GM21737 (cell line): Measurements from ENCODE around the gene AIM2.
A peak's percentile ranks its signal among the peaks of the same experiment; 100 is the strongest.
"Not testable (repeated sequence)": the region's sequence is repeated elsewhere in the genome, so short reads cannot be mapped to it uniquely, and the experiment has no call there.

Source experiments
- ATAC-seq: cut with Tn5 transposase; IDR thresholded peaks from one replicate; pipeline ENCODE4 v1.9.1; 2021; ENCODE audit warnings: mild to moderate bottlenecking, moderate library complexity; ENCODE audit not compliant: unreplicated experiment

AIM2 gene, protein sequence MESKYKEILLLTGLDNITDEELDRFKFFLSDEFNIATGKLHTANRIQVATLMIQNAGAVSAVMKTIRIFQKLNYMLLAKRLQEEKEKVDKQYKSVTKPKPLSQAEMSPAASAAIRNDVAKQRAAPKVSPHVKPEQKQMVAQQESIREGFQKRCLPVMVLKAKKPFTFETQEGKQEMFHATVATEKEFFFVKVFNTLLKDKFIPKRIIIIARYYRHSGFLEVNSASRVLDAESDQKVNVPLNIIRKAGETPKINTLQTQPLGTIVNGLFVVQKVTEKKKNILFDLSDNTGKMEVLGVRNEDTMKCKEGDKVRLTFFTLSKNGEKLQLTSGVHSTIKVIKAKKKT

DNA sequence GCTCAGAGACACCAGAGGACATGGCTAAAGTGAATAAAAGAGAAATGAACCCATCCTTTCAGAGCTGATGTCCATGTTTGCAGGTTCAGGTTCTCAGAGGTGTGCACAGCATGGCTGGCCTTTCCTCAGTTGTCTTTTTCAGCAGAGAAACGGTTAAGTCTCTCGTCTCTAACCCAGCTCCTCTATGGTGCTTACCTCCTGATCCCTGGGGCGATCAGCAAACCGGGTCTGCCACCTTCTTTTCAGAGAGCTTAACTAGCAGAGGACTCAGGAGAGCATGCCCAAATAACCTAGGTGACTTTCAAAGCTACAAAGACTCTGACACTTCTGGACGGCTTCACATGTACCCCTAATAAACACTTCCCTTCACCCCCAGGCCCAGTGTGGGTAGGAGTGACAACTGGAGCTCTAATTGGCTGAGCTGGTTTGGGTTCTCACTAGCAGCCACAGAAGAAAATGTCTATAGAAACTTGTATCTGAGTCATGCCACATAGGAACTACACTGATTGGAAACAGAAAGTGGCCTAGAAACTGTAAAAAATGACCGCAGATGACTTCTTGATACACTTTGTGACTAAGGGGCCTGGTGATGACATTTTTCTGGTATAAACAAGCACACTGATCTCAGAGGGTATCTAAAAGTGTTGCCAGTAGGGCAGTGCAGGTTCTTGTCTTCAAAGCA, at the start of gene AIM2:
TSS of gene AIM2 (minus strand) at position 329 of the 682 bp plus-strand sequence. CDS start 3,267 bp downstream, outside the sequence.
- peak; percentile 81 for ATAC-seq

GRCh38 chr1:159123587-159123986, 47.0 kb upstream of the AIM2 start:
- ATAC-seq, result no peak

DNA sequence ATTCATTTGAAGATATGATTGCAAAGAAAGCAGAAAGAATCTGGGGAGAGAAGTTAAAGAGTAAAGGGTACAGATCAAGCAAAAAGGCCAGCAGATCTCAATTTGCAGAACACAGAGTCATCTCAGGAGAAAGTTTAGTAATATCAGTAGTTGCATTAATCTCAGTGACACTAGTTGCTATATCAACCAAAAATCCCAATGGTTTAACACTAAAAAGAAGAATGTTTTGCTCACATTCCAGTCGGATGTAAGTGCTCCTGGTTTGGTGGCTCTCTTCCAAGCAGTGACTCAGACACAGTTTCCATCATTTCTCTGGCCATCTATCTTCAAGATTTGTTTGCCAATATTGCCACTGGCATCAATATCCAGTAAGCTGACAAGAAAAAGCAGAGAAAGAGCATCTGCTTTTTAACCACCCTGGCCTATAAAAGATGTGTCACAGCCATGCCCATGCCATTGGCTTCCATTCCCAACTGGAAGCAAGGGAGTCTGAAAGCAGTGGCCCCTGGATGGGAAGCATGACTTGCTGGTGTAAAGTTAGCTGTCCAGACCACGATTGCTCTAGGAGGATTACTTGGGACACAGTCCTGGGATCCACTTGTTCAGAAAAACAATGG, 45.5 kb upstream of the AIM2 start:
- ATAC-seq, result peak; percentile 71

- ATAC-seq, result peak; percentile 66
These were observed 45.0 kb upstream of the AIM2 start for GRCh38 chr1:159121526-159121925.

GRCh38 chr1:159120317-159120716, 43.8 kb upstream of the AIM2 start:
- no peak for ATAC-seq

DNA sequence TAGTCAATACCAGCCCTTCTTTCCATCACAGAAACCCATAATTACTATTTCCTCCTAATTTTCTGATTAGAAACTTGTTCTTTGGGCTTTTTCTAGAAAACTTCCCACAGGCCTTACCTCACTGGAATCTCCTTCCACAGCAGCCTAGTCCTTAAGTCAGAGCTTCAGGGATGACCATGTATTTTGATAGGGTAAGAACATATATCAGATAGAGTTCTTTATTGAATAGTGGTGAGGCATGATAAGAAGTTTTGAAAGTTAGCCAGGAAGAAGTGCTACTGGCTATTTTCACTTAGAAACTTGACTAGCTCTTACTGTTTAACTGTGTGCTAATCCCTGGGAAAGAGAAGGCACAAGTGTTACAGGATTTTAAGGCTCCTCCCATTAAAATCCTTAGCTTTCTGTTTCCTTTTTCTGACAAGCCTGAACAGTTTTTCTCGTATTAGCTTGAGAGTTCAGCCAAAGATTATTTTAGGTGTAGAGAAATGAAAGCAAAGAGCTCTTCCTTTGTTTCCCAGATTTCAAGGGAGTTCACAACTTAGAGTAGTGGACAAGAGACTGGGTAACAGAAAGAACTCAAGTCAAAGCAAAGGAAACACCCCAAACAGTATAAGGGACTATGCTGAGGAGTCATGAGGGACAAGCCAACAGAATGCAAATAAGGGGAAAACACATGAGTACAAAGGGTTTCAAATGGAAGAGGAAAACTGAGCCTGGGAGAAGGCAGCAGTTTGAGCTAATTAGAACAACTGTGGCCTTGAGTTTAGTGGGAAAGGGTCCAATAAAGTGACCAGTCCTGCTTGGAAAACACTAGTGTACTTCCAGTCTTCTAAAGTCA, 37.2 kb upstream of the AIM2 start:
- ATAC-seq, result no peak

GRCh38 chr1:159103021-159103420, 26.5 kb upstream of the AIM2 start:
- ATAC-seq, result not testable (repeated sequence)

- no peak for ATAC-seq
These were observed 24.0 kb upstream of the AIM2 start for GRCh38 chr1:159100589-159100988.

DNA sequence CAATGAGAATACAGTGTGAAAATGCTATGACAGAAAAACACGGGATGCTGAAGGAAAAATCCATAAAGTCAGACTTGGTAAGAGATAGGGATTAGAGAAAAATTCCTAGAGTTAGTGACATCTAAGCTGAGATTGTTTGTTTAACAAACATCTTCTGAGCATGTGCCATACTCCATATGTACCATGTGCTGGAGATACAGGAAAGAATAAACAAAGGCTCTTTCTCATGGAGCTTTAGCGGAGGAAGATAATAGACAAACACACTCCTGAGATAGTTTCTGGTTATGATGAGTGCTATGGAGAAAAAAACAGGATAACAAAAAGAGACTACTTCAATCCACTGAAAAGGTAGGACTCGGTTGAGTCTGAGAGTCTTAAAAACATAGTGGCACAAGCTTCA, 22.0 kb upstream of the AIM2 start:
- no peak for ATAC-seq

DNA sequence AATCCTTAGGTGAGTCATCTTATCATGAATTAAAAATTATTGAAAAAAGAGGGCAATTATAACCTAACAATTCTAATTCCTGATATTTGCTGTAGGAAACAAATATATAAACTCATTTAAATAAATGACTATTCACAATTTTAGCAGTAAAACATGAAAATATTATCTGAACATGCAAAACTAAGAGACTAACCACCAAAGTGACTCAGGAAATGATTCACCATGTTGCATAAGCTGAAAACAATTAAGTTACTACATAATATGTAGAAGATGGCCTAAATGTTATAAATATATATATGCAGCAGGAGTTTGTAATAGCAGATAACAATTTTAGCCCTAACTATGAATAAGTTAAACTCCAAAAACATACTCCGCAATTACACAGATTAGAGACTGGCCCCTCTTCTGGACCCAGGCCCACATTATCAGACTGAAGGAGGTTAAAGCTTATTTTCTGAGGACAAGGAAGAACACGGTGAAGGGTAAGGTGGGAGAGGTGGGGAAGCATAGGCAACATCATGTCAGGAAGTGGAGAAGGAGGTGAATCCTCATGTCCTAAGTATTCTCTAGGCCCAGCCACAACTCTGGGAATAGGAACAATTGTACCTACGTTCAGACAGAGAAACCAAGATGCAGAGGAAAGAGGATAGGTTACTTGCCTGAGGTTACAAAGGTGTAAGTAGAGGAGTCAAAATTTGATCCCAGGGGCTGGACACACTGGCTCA, 15.6 kb upstream of the AIM2 start:
- no peak for ATAC-seq

- no peak for ATAC-seq
These were observed 15.1 kb upstream of the AIM2 start for GRCh38 chr1:159091607-159092031.

DNA sequence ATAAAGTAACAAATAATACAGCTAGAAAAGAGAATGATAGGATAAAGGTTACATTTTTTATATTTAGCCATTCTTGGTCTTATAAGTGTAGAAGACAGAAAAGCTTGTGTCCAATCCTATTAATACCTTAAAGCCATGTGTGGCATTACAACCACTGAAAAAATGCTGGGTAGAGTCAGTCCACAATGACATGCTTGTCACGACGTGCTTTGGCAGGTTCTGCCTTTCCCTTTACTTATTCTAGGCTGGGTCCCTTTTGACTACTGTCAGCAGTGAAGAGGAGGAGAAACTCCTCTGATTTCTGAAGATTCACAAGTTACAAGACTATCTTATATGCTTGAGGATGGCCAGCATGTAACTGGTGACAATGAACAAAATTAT, 14.6 kb upstream of the AIM2 start:
- ATAC-seq, result no peak

- ATAC-seq, result no peak
These were observed 14.0 kb upstream of the AIM2 start for GRCh38 chr1:159090286-159091179.

DNA sequence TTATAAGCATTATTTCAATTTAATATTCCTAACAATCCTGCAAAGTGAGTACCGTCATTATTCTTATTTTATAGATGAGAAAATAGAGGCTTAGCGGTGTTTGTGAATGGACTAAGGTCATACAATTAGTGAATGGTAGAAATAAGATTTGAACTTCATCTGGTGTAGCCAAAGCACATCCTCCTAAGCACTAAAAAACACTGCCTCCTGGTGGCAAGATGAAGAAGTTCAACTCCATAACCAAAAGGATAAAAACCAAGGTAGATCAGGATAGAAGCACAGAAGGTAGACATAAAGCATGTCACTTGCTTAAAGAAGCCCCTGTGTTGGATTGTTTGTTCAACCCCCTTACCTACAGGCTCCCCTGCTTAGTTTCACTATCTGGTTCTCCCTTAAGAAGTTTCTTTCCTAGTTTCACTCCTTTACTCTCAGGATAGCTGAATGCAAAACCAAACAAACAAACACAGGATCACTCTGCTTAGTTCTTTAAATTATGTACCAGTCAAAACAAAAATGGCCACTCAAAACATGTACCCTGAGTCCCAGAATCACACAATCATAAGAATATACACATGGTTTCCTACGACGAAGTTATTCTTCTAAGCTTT, 12.7 kb upstream of the AIM2 start:
- ATAC-seq, result no peak

GRCh38 chr1:159088546-159089183, 12.1 kb upstream of the AIM2 start:
- no peak for ATAC-seq

GRCh38 chr1:159088050-159088449, 11.5 kb upstream of the AIM2 start:
- ATAC-seq, result no peak

- ATAC-seq, result no peak
These were observed 8.3 kb upstream of the AIM2 start for GRCh38 chr1:159084867-159085266.

- ATAC-seq, result no peak
These were observed 7.6 kb upstream of the AIM2 start for GRCh38 chr1:159084152-159084551.

- no peak for ATAC-seq
These were observed 6.4 kb upstream of the AIM2 start for GRCh38 chr1:159083013-159083412.
